ENCODE data around the gene FBXL4.

Gene FBXL4

DNA sequence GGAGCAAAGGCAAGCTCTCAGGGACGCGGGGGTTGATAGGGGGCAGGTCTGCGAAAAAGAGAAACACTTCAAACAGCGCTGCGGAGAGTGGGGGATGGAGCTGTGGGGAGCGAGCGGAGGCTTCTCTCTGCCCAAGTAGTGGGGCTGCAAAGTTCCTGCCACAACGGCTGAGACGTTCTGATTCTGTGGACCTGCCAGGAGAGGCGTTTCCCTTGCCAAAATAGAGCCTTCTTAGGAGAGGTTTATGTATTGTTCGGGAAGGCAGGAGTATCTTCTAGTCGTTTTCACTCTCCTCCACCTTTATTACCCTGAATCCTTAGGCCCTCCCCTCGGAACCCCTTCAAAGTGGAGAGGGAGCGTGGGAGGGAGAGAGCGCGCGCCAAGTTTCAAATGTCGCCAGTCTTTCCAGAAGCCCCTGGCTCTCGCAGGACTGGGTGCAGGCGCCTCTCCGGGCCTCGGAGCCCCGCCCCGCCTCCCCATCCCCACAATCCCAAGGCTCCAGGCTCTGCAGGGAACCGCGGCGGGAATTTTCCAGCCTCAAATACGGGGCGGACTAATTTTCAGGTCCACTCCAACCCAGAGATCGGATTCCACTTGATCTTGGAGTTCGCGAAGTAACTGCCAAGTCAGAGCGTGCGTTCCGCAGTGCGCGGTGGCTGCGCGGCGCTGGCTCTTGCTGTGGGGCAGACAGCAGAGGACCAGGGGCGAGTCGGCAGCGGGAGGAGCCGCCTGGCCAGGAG, 123.4 kb downstream of the FBXL4 start:
- peak; percentile 11 for DNase-seq

DNA sequence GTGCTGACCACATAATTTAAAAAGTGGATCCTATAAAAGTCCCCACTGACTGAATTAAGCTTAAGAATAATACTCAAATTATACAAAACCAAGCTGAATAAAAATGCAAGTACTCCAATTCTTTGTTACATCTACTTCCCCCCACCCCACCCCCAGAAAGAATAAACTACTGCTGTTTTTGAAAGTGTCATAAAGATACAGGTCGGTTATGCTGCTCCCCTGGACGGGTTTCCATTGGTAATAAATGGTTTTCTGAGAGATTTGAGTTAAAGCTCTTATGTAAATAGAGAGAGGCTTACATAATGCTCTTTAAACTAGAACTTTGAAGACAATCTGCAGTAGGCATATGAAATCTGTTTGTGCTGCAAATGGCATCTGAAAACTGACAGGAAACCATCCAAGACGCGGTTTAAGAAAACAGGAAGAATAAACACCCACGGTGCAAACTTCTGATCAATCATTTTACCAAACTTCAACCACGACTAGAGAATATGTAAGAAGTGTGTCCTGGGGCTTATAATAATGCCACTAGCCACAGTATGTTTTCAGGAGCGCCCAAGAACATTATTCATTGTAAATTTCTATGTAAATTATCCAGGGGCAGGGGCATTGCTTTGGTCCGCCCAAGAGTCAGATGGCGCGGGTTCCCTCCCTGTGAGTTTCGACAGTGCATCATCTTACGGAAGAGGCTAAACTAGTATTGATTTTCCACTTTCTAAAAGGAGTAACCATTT, 124.2 kb downstream of the FBXL4 start:
- no peak for DNase-seq

DNA sequence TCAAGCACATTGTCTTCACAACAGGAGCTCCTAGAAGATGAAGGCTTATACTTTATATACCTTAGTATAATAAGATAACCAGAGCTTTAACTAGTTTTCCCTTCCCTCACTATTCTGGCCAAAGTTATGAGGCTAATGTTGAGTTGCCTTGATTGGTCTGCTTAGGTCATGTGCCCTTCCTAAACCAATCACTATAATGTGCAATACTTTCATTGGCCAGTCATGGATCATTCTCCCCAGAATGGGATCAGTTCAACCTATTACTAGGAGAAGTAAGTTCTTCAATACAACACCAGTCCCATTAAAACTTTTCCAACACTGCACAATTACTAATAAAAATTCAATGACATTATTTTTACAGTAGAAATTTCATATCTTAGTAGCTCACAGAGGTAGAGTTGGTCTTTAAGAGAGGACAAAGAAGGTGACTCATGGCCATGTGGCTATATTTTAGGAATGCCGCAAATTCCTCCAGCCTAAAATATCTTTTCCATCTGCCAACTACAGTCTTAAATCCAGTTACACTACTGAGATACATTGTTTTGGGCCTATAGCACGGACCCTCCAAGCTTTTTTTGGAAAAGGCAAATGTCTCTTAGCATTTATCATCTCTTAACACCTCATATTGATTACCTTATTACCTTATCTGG, 125.9 kb downstream of the FBXL4 start:
- no peak for DNase-seq
